ENCODE data around the gene RASEF. TPM values are rescaled to one million over a fixed set of nuclear protein-coding genes. Genes with fewer than 3 reads are reported as not detected.

The RASEF gene
- under 0.01 and 0.11 TPM in 2 replicates for total RNA-seq

GRCh38 chr9:83062651-83063527, at the start of gene RASEF:
TSS of gene RASEF (minus strand) at chr9:83063142. CDS start at chr9:83062867, 275 bp downstream.

